ENCODE measurements around the gene CA9. TPM values are rescaled to one million over a fixed set of nuclear protein-coding genes. Genes with fewer than 3 reads are reported as not detected.

The CA9 gene
- total and polyA plus RNA-seq, 2 donors from 2014 or later: 0.67 to 0.85 TPM

- FAIRE-seq: no peak
Observed at GRCh38 chr9:35666045-35666444, 7.7 kb upstream of the CA9 start.

GRCh38 chr9:35666549-35666948, 7.2 kb upstream of the CA9 start:
- Histone ChIP-seq H3K36me3 (ENCODE audit: control insufficient read depth in 2 of 3, insufficient read depth in 3 of 3, low read length in 3 of 3) (no peaks in the 10 kb centered on the region), H3K9me3 (ENCODE audit: control insufficient read depth in 2 of 3, insufficient read depth in 1 of 3, low read length in 3 of 3) (no peaks in the 10 kb centered on the region), H3K9ac (ENCODE audit: low read length in 3 of 3) (no peak overlapping the region), H3K4me1 (ENCODE audit: control insufficient read depth in 2 of 3, insufficient read depth in 2 of 3, low read depth in 1 of 3, low read length in 3 of 3) (peaks cover 0 to 18% (median 16%) of the 10 kb centered on the region in 3 donors), H3K27me3 (ENCODE audit: control insufficient read depth, insufficient read depth, low read length) (no peaks in the 10 kb centered on the region), H3K27ac (ENCODE audit: low read depth in 2 of 2, low read length in 2 of 2) (no peak overlapping the region), H3K4me3 (ENCODE audit: low read length in 3 of 3) (no peak overlapping the region)
- intact Hi-C loops (cut with DNase I): no loop called here
- no peak for TF ChIP-seq CTCF (IDR thresholded peaks at IDR 0.05; ENCODE audit: borderline replicate concordance, extremely low read depth, insufficient read depth)
- FAIRE-seq (no peak), DNase-seq (no peak)

More at GRCh38 chr9:35666045-35666444, 7.7 kb upstream of the CA9 start:
- no peak overlapping the region for H3K27ac ChIP-seq (ENCODE audit: low read depth in 2 of 2, low read length in 2 of 2)
- intact Hi-C loops (cut with DNase I): no loop called here
- peak in 1 of 5 donors; percentile 69 for DNase-seq
- no peak overlapping the region for H3K9ac ChIP-seq (ENCODE audit: low read length in 3 of 3)
- H3K27me3 ChIP-seq (ENCODE audit: control insufficient read depth, insufficient read depth, low read length): no peaks in the 10 kb centered on the region
- H3K36me3 ChIP-seq (ENCODE audit: control insufficient read depth in 2 of 3, insufficient read depth in 3 of 3, low read length in 3 of 3): peaks cover 0 to 3% (median 0%) of the 10 kb centered on the region in 3 donors
- no peaks in the 10 kb centered on the region for H3K9me3 ChIP-seq (ENCODE audit: control insufficient read depth in 2 of 3, insufficient read depth in 1 of 3, low read length in 3 of 3)
- H3K4me1 ChIP-seq (ENCODE audit: control insufficient read depth in 2 of 3, insufficient read depth in 2 of 3, low read depth in 1 of 3, low read length in 3 of 3): peaks cover 0 to 18% (median 16%) of the 10 kb centered on the region in 3 donors
- no peak for TF ChIP-seq CTCF (IDR thresholded peaks at IDR 0.05; ENCODE audit: borderline replicate concordance, extremely low read depth, insufficient read depth)
- no peak overlapping the region for H3K4me3 ChIP-seq (ENCODE audit: low read length in 3 of 3)

GRCh38 chr9:35667939-35668338, 5.8 kb upstream of the CA9 start:
- no peak for FAIRE-seq
- H3K9me3 ChIP-seq (ENCODE audit: control insufficient read depth in 2 of 3, insufficient read depth in 1 of 3, low read length in 3 of 3): no peaks in the 10 kb centered on the region
- no peaks in the 10 kb centered on the region for H3K27me3 ChIP-seq (ENCODE audit: control insufficient read depth, insufficient read depth, low read length)
- DNase-seq: no peak
- no peaks in the 10 kb centered on the region for H3K36me3 ChIP-seq (ENCODE audit: control insufficient read depth in 2 of 3, insufficient read depth in 3 of 3, low read length in 3 of 3)
- H3K4me3 ChIP-seq (ENCODE audit: low read length in 3 of 3): no peak overlapping the region
- TF ChIP-seq CTCF (IDR thresholded peaks at IDR 0.05; ENCODE audit: borderline replicate concordance, extremely low read depth, insufficient read depth): no peak
- peaks cover 0 to 18% (median 16%) of the 10 kb centered on the region in 3 donors for H3K4me1 ChIP-seq (ENCODE audit: control insufficient read depth in 2 of 3, insufficient read depth in 2 of 3, low read depth in 1 of 3, low read length in 3 of 3)
- no peak overlapping the region for H3K9ac ChIP-seq (ENCODE audit: low read length in 3 of 3)
- no peak overlapping the region for H3K27ac ChIP-seq (ENCODE audit: low read depth in 2 of 2, low read length in 2 of 2)
- intact Hi-C loops (cut with DNase I): no loop called here

Data from kidney (tissue), 14 donors.